IPS-18a (cell line): ENCODE data around the gene YIPF1.

Experiments used
- H3K27ac ChIP-seq: one replicate; pipeline ENCODE4 v1.5.1; 2013; ENCODE audit warnings: low read length
- H3K27me3 ChIP-seq: one replicate; pipeline ENCODE4 v1.6.1; 2013; ENCODE audit warnings: mild to moderate bottlenecking, low read length; ENCODE audit not compliant: control insufficient read depth, insufficient read depth
- H3K36me3 ChIP-seq: one replicate; pipeline ENCODE4 v1.6.1; 2013; ENCODE audit warnings: low read depth, low read length; ENCODE audit not compliant: control insufficient read depth
- H3K4me1 ChIP-seq: one replicate; pipeline ENCODE4 v1.6.1; 2013; ENCODE audit warnings: low read depth, low read length; ENCODE audit not compliant: control insufficient read depth
- H3K4me3 ChIP-seq: one replicate; pipeline ENCODE4 v1.5.1; 2013; ENCODE audit warnings: low read length
- H3K9ac ChIP-seq: one replicate; pipeline ENCODE4 v1.6.1; 2013; ENCODE audit warnings: mild to moderate bottlenecking, low read length, moderate library complexity
- H3K9me3 ChIP-seq: one replicate; pipeline ENCODE4 v1.6.1; 2013; ENCODE audit warnings: low read depth, low read length; ENCODE audit not compliant: control insufficient read depth

The YIPF1 gene

GRCh38 chr1:53889304-53890298 lies at the start of gene YIPF1:
YIPF1 (minus strand) TSS chr1:53889797; CDS start chr1:53888937, 860 bp downstream.
- Histone ChIP-seq H3K27me3 (no peaks in the 10 kb centered on the region), H3K36me3 (peaks cover 2% of the 10 kb centered on the region), H3K27ac (no peak within 1 kb of the TSS), H3K4me3 (peak within 1 kb of the TSS; percentile 88), H3K4me1 (peaks cover 3% of the 10 kb centered on the region), H3K9ac (peak within 1 kb of the TSS; percentile 56), H3K9me3 (no peaks in the 10 kb centered on the region)

GRCh38 chr1:53938136-53938830 lies 48.7 kb upstream of the YIPF1 start:
- Histone ChIP-seq H3K9me3 (peaks cover 5% of the 10 kb centered on the region), H3K27ac (no peak overlapping the region), H3K4me1 (peaks cover 7% of the 10 kb centered on the region), H3K4me3 (no peak overlapping the region), H3K36me3 (no peaks in the 10 kb centered on the region), H3K9ac (no peak overlapping the region), H3K27me3 (no peaks in the 10 kb centered on the region)

- H3K36me3 ChIP-seq = no peaks in the 10 kb centered on the region
Observed at GRCh38 chr1:53936430-53936829, 46.8 kb upstream of the YIPF1 start.

GRCh38 chr1:53934170-53934765 lies 44.7 kb upstream of the YIPF1 start:
- no peaks in the 10 kb centered on the region for H3K4me1 ChIP-seq
- no peak overlapping the region for H3K4me3 ChIP-seq
- H3K9ac ChIP-seq = no peak overlapping the region
- H3K9me3 ChIP-seq = peaks cover 5% of the 10 kb centered on the region
- no peak overlapping the region for H3K27ac ChIP-seq
- H3K36me3 ChIP-seq = no peaks in the 10 kb centered on the region
- no peaks in the 10 kb centered on the region for H3K27me3 ChIP-seq

More at GRCh38 chr1:53936430-53936829, 46.8 kb upstream of the YIPF1 start:
- Histone ChIP-seq H3K4me3 (no peak overlapping the region), H3K9ac (no peak overlapping the region), H3K9me3 (peaks cover 5% of the 10 kb centered on the region), H3K4me1 (no peaks in the 10 kb centered on the region), H3K27me3 (no peaks in the 10 kb centered on the region), H3K27ac (no peak overlapping the region)

GRCh38 chr1:53931523-53931922 lies 41.9 kb upstream of the YIPF1 start:
- no peaks in the 10 kb centered on the region for H3K27me3 ChIP-seq
- H3K4me3 ChIP-seq = no peak overlapping the region
- no peak overlapping the region for H3K27ac ChIP-seq
- H3K36me3 ChIP-seq = peaks cover 4% of the 10 kb centered on the region
- no peak overlapping the region for H3K9ac ChIP-seq
- no peaks in the 10 kb centered on the region for H3K4me1 ChIP-seq
- peaks cover 5% of the 10 kb centered on the region for H3K9me3 ChIP-seq

- Histone ChIP-seq H3K27ac (no peak overlapping the region), H3K36me3 (peaks cover 4% of the 10 kb centered on the region), H3K9me3 (peaks cover 5% of the 10 kb centered on the region)
Observed at GRCh38 chr1:53930932-53931331, 41.3 kb upstream of the YIPF1 start.

GRCh38 chr1:53929246-53929960 lies 39.8 kb upstream of the YIPF1 start:
- Histone ChIP-seq H3K4me3 (no peak overlapping the region), H3K36me3 (peaks cover 4% of the 10 kb centered on the region), H3K9ac (no peak overlapping the region), H3K9me3 (peaks cover 3% of the 10 kb centered on the region), H3K27ac (no peak overlapping the region), H3K4me1 (no peaks in the 10 kb centered on the region), H3K27me3 (no peaks in the 10 kb centered on the region)

More at GRCh38 chr1:53930932-53931331, 41.3 kb upstream of the YIPF1 start:
- no peaks in the 10 kb centered on the region for H3K27me3 ChIP-seq
- no peak overlapping the region for H3K4me3 ChIP-seq
- no peak overlapping the region for H3K9ac ChIP-seq
- no peaks in the 10 kb centered on the region for H3K4me1 ChIP-seq

GRCh38 chr1:53927376-53927881 lies 37.8 kb upstream of the YIPF1 start:
- peaks cover 4% of the 10 kb centered on the region for H3K36me3 ChIP-seq
- no peak overlapping the region for H3K4me3 ChIP-seq

GRCh38 chr1:53919675-53920066 lies 30.1 kb upstream of the YIPF1 start:
- H3K9ac ChIP-seq = no peak overlapping the region
- H3K27me3 ChIP-seq = no peaks in the 10 kb centered on the region
- peaks cover 4% of the 10 kb centered on the region for H3K4me1 ChIP-seq
- H3K27ac ChIP-seq = no peak overlapping the region
- no peak overlapping the region for H3K4me3 ChIP-seq
- H3K36me3 ChIP-seq = no peaks in the 10 kb centered on the region
- no peaks in the 10 kb centered on the region for H3K9me3 ChIP-seq

More at GRCh38 chr1:53927376-53927881, 37.8 kb upstream of the YIPF1 start:
- Histone ChIP-seq H3K4me1 (no peaks in the 10 kb centered on the region), H3K9me3 (no peaks in the 10 kb centered on the region), H3K27me3 (no peaks in the 10 kb centered on the region), H3K27ac (no peak overlapping the region), H3K9ac (no peak overlapping the region)

GRCh38 chr1:53918343-53918742 lies 28.7 kb upstream of the YIPF1 start:
- H3K27me3 ChIP-seq = no peaks in the 10 kb centered on the region
- no peak overlapping the region for H3K9ac ChIP-seq
- H3K4me3 ChIP-seq = no peak overlapping the region
- no peaks in the 10 kb centered on the region for H3K9me3 ChIP-seq
- no peak overlapping the region for H3K27ac ChIP-seq
- H3K4me1 ChIP-seq = peaks cover 16% of the 10 kb centered on the region
- no peaks in the 10 kb centered on the region for H3K36me3 ChIP-seq
